ENCODE data around the gene LDLRAD1. TPM values are rescaled to one million over a fixed set of nuclear protein-coding genes. Genes with fewer than 3 reads are reported as not detected.

Gene LDLRAD1
- total RNA-seq, 3 donors from 2014 or later (not counting 1 experiment from before 2014, with no cell fraction given) = not detected

DNA sequence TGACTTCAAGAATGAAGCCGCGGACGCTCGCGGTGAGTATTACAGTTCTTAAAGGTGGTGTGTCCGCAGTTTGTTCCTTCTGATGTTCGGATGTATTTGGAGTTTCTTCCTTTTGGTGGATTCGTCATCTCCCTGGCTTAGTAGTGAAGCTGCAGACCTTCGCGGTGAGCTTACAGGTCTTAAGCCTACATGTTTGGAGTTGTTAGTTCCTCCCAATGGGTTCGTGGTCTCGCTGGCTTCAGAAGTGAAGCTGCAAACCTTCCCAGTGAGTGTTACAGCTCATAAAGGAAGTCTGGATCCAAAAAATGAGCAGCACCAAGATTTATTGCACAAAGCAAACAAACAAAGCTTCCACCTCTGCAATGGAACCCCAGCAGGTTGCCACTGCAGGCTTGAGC, 14.7 kb downstream of the LDLRAD1 start:
- H3K27me3 Mint-ChIP-seq (ENCODE audit: low read depth in 2 of 2) = peaks cover 7 to 10% of the 10 kb centered on the region in 2 donors
- no peak overlapping the region for H3K4me3 ChIP-seq (ENCODE audit: low read length)
- H3K27ac ChIP-seq (ENCODE audit: low read length) = no peak overlapping the region
- H3K4me3 Mint-ChIP-seq = no peak overlapping the region
- H3K9me3 Mint-ChIP-seq = no peaks in the 10 kb centered on the region
- no peaks in the 10 kb centered on the region for H3K4me1 Mint-ChIP-seq
- TF ChIP-seq, protein P1, sequence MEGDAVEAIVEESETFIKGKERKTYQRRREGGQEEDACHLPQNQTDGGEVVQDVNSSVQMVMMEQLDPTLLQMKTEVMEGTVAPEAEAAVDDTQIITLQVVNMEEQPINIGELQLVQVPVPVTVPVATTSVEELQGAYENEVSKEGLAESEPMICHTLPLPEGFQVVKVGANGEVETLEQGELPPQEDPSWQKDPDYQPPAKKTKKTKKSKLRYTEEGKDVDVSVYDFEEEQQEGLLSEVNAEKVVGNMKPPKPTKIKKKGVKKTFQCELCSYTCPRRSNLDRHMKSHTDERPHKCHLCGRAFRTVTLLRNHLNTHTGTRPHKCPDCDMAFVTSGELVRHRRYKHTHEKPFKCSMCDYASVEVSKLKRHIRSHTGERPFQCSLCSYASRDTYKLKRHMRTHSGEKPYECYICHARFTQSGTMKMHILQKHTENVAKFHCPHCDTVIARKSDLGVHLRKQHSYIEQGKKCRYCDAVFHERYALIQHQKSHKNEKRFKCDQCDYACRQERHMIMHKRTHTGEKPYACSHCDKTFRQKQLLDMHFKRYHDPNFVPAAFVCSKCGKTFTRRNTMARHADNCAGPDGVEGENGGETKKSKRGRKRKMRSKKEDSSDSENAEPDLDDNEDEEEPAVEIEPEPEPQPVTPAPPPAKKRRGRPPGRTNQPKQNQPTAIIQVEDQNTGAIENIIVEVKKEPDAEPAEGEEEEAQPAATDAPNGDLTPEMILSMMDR (IDR thresholded peaks at IDR 0.05) = no peak
- ATAC-seq = no peak
- DNase-seq = no peak
- H3K9me3 ChIP-seq (ENCODE audit: control insufficient read depth, insufficient read depth, low read length) = no peaks in the 10 kb centered on the region
- no peaks in the 10 kb centered on the region for H3K4me1 ChIP-seq (ENCODE audit: control insufficient read depth, insufficient read depth, low read length)
- H3K36me3 ChIP-seq (ENCODE audit: control insufficient read depth, insufficient read depth, low read length) = no peaks in the 10 kb centered on the region
- H3K27ac Mint-ChIP-seq = no peak overlapping the region
- H3K36me3 Mint-ChIP-seq = no peaks in the 10 kb centered on the region
- 91% methylated on average over 12 of the region's 12 CpGs for WGBS (ENCODE audit: insufficient coverage)
- intact Hi-C loops (cut with micrococcal nuclease) = no loop called here
- no peaks in the 10 kb centered on the region for H3K27me3 ChIP-seq (ENCODE audit: control insufficient read depth, insufficient read depth, low read length)

DNA sequence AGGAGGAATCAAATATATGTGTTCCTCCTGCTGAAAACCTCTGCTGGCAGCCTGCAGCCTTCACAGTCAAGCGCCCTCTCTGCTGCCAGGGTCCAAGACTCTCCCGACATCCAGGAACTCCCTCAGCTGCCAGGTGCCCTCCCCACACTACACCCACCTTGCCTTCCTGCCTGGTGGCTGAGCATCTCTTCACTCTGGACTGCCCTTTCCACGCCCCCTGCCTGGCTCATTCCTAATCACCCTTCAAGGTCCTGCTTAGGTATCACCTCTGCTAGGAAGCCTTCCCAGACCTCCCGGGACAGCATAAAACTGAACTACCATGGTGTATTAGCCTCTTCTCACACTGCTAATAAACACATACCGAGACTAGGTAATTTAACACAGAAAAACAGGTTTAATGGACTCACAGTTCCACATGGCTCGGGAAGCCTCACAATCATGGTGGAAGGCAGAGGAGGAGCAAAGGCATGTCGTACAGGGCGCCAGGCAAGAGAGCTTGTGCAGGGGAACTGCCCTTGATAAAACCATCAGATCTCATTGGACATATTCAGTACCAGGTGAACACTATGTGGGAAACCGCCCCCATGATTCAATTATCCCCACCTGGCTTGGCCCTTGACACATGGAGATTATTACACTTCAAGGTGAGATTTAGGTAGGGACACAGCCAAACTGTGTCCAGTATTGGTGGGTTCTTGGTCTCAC, 15.3 kb downstream of the LDLRAD1 start:
- no peaks in the 10 kb centered on the region for H3K9me3 Mint-ChIP-seq
- H3K9me3 ChIP-seq (ENCODE audit: control insufficient read depth, insufficient read depth, low read length) = no peaks in the 10 kb centered on the region
- no peaks in the 10 kb centered on the region for H3K4me1 Mint-ChIP-seq
- H3K36me3 Mint-ChIP-seq = no peaks in the 10 kb centered on the region
- H3K27me3 ChIP-seq (ENCODE audit: control insufficient read depth, insufficient read depth, low read length) = no peaks in the 10 kb centered on the region
- DNase-seq (no peak), ATAC-seq (no peak)
- H3K4me1 ChIP-seq (ENCODE audit: control insufficient read depth, insufficient read depth, low read length) = no peaks in the 10 kb centered on the region
- no peak overlapping the region for H3K4me3 Mint-ChIP-seq
- 75% methylated on average over 9 of the region's 9 CpGs for WGBS (ENCODE audit: insufficient coverage)
- no peak overlapping the region for H3K27ac Mint-ChIP-seq
- TF ChIP-seq, protein P1 (IDR thresholded peaks at IDR 0.05) = no peak
- peaks cover 7 to 10% of the 10 kb centered on the region in 2 donors for H3K27me3 Mint-ChIP-seq (ENCODE audit: low read depth in 2 of 2)
- H3K27ac ChIP-seq (ENCODE audit: low read length) = no peak overlapping the region
- no peaks in the 10 kb centered on the region for H3K36me3 ChIP-seq (ENCODE audit: control insufficient read depth, insufficient read depth, low read length)
- intact Hi-C loops (cut with micrococcal nuclease) = no loop called here
- H3K4me3 ChIP-seq (ENCODE audit: low read length) = no peak overlapping the region

DNA sequence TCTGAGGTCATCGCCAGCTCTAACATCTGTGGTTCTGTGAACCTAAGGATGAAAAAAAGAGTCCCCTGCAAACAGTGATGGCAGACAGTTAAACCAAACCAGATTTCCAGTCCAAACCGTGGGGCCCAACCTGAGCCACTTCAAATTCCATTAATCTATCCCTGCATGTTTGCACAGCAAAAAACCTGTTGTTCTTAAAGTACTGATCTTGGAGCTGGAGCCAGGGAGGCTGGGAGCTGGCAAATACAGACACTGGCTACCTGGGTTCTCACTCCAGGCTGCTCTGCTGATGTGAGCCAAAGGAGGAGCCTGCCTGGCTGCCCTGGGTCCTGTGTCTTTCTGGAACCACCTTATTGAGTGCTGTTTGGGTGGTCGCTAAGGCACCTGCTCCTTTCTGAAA, 16.4 kb downstream of the LDLRAD1 start:
- DNase-seq (no peak), ATAC-seq (no peak)
- TF ChIP-seq, protein P1 (IDR thresholded peaks at IDR 0.05) = no peak
- Mint-ChIP-seq H3K27ac (no peak overlapping the region), H3K4me1 (no peaks in the 10 kb centered on the region), H3K27me3 (ENCODE audit: low read depth in 2 of 2) (peaks cover 7 to 9% of the 10 kb centered on the region in 2 donors), H3K4me3 (no peak overlapping the region), H3K36me3 (no peaks in the 10 kb centered on the region), H3K9me3 (no peaks in the 10 kb centered on the region)
- Histone ChIP-seq H3K27ac (ENCODE audit: low read length) (no peak overlapping the region), H3K27me3 (ENCODE audit: control insufficient read depth, insufficient read depth, low read length) (no peaks in the 10 kb centered on the region), H3K36me3 (ENCODE audit: control insufficient read depth, insufficient read depth, low read length) (no peaks in the 10 kb centered on the region), H3K4me3 (ENCODE audit: low read length) (no peak overlapping the region), H3K4me1 (ENCODE audit: control insufficient read depth, insufficient read depth, low read length) (no peaks in the 10 kb centered on the region), H3K9me3 (ENCODE audit: control insufficient read depth, insufficient read depth, low read length) (no peaks in the 10 kb centered on the region)
- WGBS (ENCODE audit: insufficient coverage) = 71% methylated on average over 3 of the region's 3 CpGs
- intact Hi-C loops (cut with micrococcal nuclease) = no loop called here

DNA sequence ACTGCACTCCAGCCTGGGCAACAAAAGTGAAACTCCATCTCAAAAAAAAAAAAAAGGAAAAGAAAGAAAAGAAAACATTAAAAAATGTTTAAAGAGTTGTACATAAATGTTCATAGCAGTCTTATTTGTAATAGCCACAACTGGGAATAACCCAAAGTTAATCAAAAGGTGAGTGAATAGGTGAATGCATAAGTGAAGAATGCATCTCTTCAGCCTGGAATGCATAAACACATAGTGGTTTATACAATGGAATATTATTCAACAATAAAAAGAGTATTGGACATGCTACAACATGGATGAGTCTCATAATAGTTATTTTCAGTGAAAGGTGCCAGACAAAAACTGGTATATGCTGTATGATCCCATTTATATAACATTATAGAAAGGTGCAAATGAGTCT, 18.1 kb downstream of the LDLRAD1 start:
- ATAC-seq = no peak
- H3K4me3 Mint-ChIP-seq = no peak overlapping the region
- Histone ChIP-seq H3K9me3 (ENCODE audit: control insufficient read depth, insufficient read depth, low read length) (no peaks in the 10 kb centered on the region), H3K27ac (ENCODE audit: low read length) (no peak overlapping the region), H3K4me3 (ENCODE audit: low read length) (no peak overlapping the region), H3K36me3 (ENCODE audit: control insufficient read depth, insufficient read depth, low read length) (no peaks in the 10 kb centered on the region), H3K4me1 (ENCODE audit: control insufficient read depth, insufficient read depth, low read length) (no peaks in the 10 kb centered on the region), H3K27me3 (ENCODE audit: control insufficient read depth, insufficient read depth, low read length) (no peaks in the 10 kb centered on the region)
- TF ChIP-seq, protein P1 (IDR thresholded peaks at IDR 0.05) = no peak
- no peaks in the 10 kb centered on the region for H3K9me3 Mint-ChIP-seq
- intact Hi-C loops (cut with micrococcal nuclease) = no loop called here
- no peak overlapping the region for H3K27ac Mint-ChIP-seq
- no peak for DNase-seq
- H3K4me1 Mint-ChIP-seq = no peaks in the 10 kb centered on the region
- H3K27me3 Mint-ChIP-seq (ENCODE audit: low read depth in 2 of 2) = peaks cover 0 to 3% of the 10 kb centered on the region in 2 donors
- no peaks in the 10 kb centered on the region for H3K36me3 Mint-ChIP-seq

Data from natural killer cell (primary cell).